8988T (cell line): ENCODE data around the gene SLC25A25.
"Not testable (repeated sequence)": the region's sequence is repeated elsewhere in the genome, so short reads cannot be mapped to it uniquely, and the experiment has no call there.

ENCODE experiments used
- DNase-seq: peaks from one replicate; pipeline ENCODE4 v3.0.0; 2011

Gene SLC25A25

DNA sequence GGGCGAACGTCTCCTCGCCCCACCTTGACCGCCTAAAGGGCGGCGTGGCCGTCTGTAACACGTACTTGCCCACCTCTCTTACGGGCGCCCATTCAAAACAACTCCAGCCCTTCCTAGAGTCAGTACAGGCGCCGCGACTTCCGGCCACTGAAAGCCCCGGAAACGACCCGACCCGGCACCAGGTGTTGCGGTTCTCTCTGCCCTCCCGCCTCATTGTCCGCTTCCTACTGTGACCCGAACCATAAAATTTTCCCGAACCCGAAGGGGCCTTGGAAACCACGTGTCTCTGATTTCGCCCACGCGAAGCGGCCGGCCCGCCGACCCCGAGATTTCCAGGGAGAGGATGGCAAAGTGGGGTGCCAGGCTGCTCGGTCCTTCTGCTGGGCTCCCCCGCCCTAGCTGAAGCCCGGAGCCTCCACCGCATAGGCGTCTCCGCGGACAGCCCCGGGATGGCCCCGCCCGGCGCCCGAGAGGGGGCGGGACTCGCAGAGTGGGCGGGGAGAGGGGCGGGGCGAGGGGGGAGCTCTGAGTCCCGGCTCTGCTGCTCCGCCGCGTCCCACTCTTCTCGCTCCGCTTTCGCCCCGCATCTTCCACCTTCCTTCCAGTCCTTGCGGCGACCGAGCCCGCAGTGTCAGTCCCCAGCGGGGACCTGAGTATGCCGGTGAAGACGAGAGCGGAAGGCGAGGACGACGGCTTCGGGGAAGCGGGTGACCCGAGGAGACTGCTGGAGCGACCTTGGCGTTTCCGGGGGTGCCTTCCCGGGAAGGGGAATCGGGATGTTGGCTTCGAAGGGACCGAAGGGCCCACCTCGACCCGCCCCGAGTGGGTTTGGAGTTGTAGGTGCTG lies 60.2 kb downstream of the SLC25A25 start:
- DNase-seq: no peak

DNA sequence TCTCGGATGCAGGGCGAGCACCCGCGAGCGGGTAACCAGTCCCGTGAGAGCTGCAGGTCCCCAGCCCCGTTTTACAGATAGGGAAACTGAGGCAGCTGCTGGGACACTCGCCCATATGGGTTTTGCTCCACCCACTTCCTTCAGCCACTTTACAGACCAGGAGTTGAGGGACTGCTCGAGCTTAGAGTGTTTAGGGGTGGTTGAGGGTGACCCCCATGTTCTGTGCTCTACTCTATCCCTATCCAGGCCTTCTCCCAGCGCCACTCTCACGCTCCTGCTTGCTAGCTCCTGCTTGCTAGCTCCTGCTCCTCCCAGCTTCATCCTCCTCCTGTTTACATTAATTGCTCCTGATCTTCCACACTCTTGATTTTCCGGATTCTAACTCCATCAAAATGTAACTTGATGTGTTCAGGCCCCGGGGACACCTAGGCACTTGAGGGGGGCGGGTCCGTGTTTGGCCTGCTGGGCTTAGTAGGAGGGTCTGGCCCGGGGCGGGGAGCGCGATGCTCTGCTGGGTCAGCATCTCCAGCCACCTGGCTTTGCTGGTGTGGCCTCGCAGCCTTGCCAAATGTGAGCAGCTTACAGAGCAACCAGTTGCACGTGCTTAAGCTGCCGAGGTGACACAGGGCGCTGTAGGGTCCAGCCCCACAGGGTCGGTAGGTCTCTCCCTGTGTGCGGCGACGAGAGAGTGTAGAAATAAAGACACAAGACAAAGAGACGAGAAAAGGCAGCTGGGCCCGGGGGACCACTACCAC lies 61.0 kb downstream of the SLC25A25 start:
- no peak for DNase-seq

DNA sequence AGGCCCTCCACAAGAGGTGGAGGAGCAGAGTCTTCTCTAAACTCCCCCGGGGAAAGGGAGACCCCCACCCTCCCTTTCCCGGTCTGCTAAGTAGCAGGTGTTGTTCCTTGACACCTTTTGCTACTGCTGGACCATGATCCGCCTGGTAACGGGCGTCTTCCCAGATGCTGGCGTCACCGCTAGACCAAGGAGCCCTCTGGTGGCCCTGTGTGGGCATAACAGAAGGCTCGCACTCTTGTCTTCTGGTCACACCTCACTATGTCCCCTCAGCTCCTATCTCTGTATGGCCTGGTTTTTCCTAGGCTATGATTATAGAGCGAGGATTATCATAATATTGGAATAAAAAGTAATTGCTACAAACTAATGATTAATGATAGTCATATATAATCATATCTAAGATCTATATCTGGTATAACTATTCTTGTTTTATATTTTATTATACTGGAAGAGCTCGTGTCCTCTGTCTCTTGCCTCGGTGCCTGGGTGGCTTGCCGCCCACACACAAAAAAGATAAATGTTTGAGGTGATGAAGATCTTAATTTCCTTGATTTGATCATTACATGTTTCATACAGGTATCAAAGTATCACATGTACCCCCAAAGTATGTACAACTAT lies 62.1 kb downstream of the SLC25A25 start:
- DNase-seq: not testable (repeated sequence)

DNA sequence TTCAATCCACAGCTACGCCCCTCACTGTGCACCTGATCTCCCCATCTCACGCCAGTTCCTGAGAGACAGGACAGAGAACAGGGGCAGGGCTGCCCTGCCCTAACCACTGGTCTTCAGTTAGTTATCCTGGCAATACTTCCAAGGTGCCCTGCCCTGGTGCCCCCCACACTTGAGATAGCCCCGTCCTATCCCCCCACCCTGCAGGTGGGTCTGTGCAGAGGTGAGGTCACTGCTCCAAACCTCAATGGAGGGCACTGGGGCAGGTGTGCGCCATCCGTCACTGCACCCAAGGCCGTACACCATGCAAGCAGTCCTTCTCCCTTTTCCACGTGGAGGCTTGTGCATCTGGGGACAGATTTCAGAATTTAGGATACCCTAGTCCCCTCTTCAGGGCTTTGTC lies 62.6 kb downstream of the SLC25A25 start:
- DNase-seq: not testable (repeated sequence)

DNA sequence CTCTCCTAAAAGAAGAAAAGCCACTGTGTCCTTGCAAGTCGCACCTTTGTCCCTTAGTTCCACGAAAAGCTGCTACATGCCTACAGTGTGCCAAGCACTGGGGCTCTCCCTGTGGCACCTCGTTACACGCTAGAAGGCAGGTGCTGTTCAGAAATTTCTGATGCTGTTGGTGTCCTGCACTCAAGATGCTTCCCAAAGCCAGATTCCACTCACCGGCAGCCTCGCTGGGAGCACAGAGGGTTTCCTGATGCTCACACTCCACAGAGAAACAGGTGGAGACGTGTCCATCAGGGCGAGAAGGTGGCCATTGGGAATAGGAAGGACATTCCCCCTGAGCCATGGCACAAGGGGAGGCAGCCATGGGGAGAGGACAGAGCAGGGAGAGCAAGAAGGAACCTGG lies 63.3 kb downstream of the SLC25A25 start:
- DNase-seq: not testable (repeated sequence)

DNA sequence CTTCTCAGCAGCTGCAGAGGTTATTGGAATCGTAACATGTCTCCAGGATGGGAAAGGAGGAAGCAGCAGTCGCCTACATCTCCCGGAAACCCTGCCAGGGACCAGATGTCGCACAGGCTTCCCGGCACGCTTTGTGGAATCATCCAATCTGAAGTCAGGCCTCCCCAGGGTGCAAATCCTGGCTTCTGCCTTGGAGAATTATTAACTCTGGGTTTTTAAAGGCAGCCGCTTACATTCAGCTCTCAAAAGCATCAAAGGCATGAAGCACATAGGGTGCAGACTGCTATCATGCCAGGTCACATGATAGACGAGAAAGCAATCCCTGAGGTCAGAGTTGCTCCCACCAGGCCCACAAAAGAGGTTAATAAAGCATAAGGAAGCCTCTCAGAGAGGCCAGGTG lies 64.1 kb downstream of the SLC25A25 start:
- not testable (repeated sequence) for DNase-seq

DNA sequence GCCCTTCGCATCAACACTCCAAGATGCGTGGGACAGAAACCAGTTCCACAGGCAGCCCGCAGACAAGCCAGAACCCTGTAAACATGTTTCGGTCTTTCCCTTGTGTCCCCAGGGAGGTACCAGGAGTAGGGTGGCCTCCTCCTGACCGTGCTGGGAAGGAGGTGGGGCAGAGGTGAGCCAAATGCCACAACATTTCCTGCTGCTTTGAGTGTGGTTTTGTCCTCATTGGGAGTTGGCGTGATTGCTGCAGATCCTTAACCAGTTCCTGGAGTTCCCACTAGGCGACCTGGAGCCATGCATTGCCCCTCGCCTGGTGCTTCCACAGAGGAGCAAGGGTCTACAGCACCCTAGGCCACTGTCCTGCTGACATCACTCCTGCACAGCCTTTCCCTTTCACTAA lies 67.5 kb downstream of the SLC25A25 start:
- DNase-seq: not testable (repeated sequence)

DNA sequence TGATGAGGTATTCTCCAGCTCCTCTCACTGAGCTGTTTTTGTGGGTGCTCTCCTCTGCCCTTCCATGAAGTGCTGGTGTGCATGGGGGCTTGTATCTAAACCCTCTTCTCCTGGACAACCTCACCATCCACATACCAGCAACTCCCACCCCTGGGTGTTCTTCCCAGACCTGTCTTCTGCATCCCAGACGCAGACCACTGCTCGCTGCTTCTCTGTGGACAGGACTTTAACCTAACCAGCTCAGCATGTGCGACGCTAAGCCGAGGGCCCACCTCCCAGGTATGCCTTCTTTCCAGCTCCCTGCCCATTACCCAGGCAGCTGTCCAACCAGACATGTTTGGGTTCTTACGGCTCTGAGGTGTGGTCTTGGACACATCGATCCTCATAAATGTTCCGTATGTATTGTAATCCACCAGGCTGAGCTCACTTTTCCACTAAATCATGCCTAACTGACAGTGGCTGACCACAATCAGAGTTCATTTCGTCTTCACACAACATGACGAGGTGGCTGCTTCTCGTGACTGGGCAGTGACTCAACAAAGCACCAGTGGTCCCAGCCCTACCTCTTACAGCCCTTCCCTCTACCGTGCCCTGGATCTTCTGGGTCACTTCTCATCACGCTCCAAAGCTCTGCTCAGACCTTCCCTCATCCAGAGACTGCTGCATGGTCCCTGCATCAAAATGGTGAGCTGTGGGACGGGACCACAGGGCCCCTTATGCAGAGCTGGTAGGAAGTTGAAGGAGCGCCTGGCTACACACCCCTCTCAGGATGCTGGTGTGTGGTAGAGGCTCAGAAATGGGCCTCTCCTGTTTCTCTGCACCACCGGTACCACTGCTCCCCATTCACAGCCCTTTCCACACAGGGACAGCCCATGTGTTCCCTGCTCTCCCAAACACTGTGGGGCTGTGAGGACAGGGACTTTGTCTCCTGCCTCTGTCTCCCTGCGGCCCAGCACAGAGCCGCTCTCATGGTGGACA lies 69.1 kb downstream of the SLC25A25 start:
- no peak for DNase-seq

DNA sequence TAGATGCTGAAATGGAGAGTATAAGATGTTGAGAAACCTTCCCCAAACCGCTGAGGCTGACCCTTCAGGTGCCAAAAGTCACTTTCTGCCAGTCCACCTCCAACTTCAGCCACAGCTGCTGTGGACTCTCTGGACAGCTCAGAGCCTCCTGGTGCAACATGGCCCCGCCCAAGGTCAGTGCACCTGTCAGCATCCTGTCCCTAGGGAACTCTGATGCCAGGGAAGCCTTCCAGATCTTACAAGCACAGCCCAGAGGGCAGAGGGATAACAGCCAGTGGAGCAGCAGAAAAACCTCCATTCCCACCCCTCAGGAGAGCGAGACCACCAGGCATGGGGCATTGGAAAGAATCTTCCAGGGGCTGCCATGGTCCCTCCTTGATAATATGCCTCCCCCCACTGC lies 70.0 kb downstream of the SLC25A25 start:
- DNase-seq: no peak

DNA sequence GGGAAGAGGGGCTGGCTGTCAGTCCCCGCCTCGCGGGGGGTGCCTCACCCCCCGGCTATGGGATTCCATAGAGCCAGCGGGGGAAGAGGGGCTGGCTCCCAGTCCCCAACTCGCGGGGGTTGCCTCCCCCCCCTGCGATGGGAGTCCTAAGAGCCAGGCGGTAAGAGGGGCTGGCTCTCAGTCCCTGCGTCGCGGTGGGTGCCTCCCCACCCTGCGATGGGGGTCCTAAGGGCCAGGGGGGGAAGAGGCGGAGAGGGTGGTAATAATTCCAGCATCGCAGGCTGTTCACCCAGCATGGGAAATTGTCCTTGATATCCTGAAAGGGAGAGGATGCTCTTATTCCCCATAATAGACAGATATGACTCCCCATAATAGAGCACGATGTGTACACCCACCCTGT lies 71.6 kb downstream of the SLC25A25 start:
- DNase-seq: no peak

DNA sequence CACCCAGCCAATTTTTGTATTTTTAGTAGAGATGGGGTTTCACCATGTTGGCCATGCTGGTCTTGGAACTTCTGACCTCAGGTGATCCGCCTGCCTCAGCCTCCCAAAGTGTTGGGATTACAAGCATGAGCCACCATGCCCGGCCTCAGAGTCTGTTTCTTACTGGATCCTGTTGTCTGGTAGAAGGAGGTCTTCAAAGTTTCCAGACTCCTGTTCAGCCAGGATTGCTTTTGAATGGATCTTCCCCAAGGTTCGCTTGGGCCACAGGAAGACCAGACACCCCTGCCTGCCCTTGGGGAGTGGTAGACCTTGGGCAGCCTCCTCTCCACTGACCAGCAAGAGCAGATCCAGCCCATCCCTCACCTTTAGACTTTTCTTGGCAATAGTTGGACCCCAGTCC lies 73.6 kb downstream of the SLC25A25 start:
- no peak for DNase-seq

DNA sequence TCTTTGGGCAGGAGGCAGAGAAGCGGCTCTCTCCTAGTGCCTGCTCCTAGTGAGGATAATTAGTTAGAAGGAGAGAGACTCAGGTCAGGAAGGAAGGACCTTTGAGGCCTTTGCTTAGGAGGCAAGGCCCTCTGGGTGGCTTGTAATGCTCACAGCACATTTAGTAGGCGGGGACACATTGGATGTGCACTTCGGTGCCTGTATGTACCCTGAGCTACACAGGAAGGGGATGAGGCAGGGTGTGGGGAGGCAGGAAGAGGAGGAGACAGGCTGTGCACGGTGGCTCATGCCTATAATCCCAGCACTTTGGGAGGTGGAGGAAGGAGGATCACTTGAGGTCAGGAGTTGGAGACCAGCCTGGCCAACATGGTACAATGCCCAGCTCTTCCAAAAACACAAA lies 74.0 kb downstream of the SLC25A25 start:
- DNase-seq: no peak

DNA sequence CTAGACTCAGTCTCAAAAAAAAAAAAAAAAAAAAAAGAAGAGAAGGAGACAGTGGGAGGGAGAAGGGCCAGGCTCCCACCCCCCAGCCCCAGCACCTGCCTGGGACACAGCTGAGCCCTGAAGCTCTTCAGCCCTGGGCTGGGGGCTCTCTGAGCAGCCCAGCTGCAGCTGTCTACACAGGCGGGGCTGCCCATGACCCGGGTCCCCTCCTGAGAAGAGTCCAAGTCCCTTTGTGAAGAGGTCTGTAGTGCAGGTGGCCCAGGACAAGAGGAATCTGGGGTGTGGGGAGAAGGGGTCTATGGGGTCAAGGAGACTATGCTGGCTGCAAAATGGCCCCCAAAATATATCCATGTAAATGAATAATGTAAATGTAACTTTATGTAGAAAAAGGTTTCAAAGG lies 74.6 kb downstream of the SLC25A25 start:
- DNase-seq: no peak

DNA sequence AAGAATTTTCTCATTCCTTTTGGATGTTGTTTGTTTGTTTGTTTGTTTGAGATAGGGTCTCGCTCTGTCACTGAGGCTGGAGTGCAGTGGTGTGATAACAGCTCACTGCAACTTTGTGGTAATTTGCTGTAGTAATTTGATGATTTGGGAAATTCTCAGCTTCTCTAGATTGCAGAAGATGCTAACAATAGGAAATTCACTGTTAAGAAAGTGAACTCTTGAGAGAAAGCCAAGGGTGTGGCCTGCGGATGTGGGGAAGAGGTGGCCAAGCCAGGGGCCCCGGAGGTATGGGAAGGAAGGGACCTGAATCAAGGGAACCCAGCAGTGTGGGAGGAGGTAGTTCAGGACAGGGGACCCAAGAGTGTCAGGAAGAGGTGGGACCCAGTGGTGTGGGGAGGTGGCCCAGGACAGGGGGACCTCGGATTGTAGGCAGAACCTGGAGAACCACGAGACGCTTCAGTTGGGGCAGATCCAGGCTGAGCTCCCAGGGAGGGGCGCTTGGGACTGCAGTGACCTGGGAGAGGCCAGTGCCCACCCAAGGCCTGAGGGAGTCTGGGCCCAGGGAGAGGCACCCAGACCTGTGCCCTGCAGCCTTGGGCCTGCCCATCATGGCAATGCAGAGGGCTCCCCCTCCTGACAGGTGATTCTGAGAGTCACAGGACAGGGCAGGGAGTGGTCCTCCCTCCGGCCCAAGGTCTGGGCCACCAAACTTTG lies 75.7 kb downstream of the SLC25A25 start:
- no peak for DNase-seq

DNA sequence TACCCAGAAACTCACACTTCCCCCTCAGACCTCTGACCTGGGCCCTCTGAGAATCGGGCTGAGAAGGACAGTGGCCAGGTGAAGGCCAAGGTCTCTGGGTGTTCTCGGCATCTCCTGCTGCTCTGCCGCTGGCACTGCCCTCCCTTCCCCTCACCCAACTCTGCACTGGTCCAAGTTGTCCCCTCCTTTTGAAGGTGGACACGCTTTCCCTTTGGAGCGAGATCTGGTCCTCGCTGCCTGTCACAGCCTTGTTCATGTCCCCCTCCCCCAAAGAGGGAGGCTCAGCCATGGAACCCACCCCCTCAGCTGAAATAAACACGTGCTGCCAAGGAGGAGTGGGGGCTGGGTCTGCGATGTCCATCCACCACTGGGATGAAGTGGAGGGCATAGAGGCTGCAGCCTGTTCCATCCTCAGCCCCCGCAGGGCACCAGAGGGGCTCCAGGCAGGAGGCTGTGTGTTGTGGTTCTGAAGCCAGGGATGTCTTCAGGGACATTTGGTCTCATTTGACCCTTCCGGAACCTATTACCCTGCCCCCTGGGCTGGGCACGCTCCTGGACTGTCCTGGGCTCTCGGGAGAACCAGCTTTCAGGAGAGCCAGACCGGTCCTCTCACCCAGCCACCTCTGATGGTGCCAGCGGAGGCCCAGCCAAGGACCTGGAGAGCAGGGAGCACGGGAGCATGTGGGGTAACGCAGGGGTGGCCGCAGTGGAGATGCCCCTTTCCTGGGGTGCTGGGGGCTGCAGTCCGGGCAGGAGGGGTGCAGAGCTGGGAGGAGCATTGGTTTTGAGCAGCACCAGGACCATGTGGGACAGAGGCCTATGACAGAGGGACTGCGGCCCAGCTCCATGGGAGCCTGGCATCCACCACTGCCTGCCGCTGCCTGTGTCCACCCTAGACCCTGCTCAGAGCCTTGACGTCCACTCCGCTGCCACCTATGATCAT lies 76.5 kb downstream of the SLC25A25 start:
- DNase-seq: no peak

DNA sequence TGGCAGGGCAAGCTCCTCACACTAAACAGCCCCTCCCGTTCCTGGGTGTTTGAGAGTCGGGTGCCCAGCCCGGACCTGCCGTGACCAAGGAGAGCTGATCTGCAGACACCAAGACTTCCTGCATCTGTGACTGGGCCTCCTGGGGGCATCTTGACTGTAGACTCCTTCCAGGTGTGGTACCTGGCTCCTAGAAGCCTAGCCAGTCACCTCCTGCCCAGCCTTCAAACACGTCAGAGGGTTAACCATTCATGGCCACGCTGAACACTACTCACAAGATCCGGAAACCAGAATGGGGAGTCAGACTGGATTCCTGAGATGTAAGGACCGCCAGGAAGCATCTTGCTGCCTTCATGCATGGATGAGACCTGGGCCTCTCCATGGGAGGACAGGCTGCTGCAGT lies 77.5 kb downstream of the SLC25A25 start:
- no peak for DNase-seq

DNA sequence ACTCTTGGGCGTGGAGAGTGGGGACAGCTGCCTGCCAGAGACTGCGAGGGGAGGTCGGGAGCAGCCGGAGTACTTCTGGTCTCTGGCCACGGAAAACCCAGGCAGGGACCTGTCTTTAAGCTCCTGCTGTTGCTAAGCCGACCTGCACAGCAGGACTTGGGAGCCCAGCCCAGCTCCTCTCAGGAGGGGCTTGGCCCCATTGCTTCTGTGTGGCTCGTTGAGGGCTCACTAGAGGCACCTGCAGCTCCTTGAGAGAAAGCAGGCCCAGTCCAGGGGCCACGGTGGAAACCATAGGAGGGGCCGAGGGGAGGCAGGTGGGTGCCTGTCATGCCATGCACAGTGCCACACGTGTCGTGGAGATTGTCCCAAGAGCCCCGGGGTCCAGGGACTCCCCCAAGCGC lies 77.9 kb downstream of the SLC25A25 start:
- no peak for DNase-seq

DNA sequence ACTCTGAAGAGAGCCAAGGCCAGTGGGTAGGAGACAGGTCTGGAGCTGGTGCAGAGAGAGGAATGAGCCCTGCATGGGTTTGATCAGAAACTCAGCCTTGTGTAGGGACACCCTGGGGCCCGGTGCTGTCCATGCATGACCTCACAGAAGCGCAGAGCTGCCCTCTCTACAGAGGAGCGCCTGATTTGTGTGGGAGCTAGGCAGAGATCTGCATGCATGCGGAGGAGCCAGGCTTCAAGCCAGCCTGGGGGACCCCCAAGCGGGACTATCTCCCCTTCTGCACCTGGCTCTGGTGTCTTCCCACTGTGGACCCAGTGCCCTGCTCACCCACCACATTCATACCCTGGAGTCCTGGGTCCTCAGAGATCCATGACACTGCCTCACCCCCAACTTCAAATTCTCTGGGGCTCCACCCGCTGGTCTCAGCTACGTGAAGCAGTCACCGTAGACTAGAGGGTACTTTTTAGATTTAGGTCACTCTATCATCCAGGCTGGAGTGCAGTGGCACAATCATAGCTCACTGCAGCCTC lies 78.6 kb downstream of the SLC25A25 start:
- no peak for DNase-seq

DNA sequence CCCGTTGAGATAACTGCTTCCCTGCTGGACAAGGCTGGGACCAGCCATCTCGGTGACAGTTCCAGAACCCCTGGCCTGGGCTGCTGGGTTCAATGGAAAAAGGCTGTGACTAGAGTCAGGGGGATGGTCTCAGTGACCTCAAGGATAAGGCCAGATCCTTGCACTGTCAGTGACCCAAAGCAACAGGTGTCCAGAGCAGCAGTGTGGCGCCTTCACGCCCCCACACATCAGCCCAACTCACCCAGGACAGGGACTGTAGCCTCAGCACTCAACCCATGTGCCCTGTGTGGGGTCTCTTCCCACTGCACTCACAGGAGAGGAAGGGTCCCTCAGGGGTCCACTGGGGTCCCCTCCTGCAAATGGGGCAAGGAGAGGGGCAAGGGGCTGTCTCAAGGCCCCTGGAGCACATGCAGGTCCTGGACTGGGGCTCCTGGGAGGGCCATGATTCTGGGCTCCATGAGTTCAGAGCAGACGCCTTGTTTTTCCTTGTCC lies 80.5 kb downstream of the SLC25A25 start:
- no peak for DNase-seq

DNA sequence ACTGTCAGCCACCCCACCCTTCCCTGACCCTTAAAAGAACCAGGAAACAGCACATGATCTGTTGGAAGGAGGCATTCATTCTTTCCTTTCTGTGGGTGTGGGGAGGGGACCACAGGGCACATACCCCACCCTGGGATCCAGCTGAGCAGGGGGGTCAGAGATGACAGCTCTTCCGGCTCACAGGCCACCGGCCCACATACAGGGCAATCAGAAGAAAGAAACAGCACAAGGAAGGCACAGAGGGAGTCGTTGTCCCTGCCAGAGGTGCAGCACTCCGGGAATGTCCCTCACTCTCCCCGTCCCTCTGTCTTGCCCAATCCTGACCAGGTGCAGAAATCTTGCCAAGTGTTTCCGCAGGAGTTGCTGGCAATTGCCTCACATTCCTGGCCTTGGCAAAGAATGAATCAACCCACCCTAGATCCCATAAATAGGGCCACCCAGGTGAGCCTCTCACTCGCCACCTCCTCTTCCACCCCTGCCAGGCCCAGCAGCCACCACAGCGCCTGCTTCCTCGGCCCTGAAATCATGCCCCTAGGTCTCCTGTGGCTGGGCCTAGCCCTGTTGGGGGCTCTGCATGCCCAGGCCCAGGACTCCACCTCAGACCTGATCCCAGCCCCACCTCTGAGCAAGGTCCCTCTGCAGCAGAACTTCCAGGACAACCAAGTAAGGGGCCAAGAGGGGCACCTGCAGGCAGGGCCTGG lies 81.1 kb downstream of the SLC25A25 start, which contains the start of gene LCN2:
TSS of gene LCN2 (plus strand) at position 453 of the 701 bp plus-strand sequence. CDS start at position 526, 73 bp downstream.
- DNase-seq: no peak
